Limb (tissue), 2 donors: ENCODE data around the gene CRYAA.
"Not testable (repeated sequence)": the region's sequence is repeated elsewhere in the genome, so short reads cannot be mapped to it uniquely, and the experiment has no call there.

Source experiments
- DNase-seq, 2 donors: peaks; one replicate each; pipeline ENCODE4 v3.0.0-alpha.2; 2016; ENCODE audit errors: extremely low spot score in 2 of 2

Gene CRYAA, protein sequence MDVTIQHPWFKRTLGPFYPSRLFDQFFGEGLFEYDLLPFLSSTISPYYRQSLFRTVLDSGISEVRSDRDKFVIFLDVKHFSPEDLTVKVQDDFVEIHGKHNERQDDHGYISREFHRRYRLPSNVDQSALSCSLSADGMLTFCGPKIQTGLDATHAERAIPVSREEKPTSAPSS

DNA sequence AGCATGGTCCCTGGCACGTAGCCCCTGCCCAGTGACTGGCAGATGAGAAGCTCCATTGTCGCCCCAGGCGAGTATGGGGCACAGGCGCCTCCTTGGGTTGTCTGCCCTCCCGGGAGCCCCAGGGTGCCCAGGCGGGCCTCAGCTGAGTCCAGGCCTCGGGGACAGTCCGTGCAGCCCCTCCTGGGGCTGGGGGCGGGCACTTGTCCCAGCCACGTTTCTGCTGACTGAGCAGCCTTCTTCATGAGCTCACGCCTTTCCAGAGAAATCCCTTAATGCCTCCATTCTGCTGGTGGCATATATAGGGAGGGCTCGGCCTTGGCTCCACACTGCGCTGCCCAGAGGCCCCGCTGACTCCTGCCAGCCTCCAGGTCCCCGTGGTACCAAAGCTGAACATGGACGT is at the start of gene CRYAA:
TSS of gene CRYAA (plus strand) at position 301 of the 400 bp plus-strand sequence. CDS start at position 393, 92 bp downstream.
- not testable (repeated sequence) for DNase-seq

DNA sequence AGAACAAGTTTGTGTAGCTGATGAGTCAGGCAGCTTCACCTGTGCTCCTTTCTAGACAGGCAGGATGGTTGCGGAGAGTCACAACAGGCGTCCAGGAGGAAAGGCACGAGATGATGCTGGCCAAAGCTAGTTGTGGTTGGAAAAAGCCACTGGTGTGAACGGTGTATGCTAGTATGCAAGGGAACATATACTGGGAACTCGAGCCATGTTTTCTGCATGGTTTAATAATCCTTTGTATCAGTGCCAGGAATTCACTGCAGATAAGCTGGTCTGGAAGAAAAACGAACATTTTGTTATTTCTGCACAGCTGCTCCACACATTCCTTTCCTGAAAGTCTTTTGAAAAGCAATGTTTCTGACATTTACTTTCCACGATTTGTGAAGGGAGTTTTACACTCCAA is 38.7 kb upstream of the CRYAA start:
- DNase-seq, result not testable (repeated sequence)

DNA sequence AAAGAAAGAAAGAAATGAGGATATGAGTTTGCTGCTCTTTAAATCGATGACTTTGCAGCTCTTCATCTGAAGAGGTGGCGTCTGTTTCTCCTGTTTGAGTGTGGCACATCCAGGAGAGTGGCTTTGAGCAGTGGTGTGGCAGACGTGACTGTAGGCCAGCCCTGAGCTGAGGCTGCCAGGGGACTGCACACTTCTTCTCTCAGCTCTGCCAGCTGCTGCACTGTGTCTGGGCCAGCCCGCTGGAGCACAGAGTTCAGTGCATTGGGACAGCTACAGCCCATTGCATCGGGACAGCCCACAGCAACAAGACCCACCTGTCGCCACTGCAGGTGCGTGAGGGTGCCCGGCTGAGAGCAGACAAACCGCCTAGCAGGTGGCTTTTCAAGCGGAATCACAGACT is 34.3 kb upstream of the CRYAA start:
- not testable (repeated sequence) for DNase-seq

DNA sequence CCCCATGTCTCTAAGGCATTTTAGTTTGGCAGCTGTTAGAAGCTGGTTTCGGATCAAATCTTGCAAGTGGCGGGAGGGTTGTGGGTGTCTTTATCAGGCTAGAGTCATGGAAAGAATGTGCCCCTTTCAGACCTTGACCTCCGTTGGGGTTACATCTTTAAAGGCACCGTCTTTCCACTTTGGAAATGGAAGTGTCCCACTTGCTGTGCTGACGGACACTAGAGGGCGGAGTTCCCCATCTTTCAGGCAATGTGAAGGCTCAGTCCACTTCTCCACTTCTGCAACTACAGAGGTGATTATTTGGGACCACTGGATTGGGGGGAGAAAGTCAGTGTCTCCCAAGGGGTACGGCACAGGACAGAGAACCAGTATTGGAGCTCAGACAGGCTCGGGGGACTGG is 29.9 kb upstream of the CRYAA start:
- not testable (repeated sequence) for DNase-seq

DNA sequence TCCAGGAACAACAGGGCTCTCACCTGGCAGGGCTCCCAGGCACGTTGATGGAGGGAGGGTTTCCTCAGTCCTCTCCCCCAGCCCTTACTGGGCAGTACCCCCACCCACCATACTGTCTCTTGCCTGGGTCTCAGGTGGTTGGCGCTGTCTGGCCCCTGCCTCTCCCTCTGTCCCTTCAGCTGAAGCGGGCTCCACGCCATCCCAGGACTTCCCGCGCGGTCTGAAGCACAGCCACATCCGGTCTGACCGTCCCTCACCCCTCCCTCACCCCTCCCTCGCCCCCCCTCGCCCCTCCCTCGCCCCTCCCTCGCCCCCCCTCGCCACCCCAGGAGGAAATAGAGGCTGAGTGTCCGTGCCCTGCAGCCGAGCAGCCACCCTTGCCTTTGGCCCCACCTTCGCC is 27.4 kb upstream of the CRYAA start:
- not testable (repeated sequence) for DNase-seq

DNA sequence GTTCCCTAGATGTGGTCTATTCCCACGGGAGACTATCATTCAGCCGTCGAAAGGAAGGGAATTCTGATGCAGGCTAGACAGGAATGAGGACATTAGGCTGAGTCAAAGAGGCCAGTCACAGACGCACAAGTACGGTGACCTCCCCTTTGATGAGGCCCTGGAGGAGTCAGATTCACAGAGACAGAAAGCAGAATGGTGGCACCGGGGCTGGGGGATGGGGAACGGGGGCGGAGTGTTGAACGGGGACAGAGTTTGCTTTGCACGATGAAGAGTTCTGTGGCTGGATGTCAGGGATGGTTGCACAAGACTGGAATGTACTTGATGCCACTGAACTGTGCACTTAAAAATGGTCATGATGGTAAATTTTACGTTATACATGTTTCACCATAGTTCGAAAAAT is 22.2 kb upstream of the CRYAA start:
- DNase-seq, result not testable (repeated sequence)

DNA sequence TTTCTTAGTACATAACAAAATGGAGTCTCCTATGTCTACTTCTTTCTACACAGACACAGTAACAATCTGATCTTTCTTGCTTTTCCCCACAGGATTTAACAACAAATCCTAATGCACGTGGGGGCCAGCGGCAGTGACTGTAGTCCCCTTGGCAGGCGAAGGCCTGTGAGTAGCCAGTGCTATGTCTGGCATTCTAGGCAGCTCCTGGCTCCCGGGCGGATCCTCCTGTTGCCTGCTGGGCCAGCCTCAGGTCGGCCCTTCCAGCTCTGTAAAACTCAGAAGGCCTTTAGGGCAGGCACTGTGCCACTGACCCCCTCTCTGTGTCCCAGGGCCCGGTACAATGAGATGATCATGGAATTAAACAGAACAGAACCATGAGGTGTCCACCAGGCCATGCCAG is 20.8 kb upstream of the CRYAA start:
- not testable (repeated sequence) for DNase-seq

DNA sequence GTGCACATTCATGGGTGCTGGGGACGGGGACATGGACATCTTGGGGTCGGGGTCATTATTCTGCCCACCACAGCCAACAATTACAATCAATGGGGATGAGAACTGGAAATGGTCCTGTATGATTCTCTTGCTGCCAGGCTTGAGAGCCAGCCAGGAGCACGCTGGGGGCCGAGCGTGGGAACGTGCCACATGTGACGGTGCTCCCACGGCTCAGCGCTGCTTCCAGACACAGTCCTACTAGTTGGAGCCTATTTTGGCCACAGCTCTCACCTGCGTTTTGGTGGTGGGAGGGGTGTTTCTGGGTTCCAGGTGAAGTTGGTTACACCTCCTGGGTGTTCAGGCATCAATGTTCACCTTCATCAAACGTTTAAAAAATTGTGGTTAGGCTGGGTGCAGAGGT is 19.5 kb upstream of the CRYAA start:
- not testable (repeated sequence) for DNase-seq

DNA sequence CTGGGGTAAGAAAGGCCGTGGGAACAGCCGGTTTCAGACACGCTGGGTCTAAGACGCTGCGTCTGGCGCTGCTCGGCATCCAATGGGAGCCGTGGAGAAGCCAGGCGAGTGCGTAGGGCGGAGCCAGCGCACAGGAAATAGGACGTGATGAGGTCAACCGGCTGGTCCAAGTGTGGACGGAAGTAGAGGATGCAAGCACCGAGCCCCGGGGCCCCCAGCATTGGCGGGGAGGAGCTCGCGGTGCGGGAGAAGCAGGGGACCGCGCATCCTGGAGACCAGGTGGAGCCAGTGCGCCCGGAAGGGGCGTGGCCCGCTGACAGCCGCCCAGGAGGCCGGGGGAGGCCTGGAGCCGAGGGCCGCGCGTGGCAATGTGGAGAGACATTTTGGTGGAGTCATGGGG is 15.2 kb upstream of the CRYAA start:
- DNase-seq, result not testable (repeated sequence)

DNA sequence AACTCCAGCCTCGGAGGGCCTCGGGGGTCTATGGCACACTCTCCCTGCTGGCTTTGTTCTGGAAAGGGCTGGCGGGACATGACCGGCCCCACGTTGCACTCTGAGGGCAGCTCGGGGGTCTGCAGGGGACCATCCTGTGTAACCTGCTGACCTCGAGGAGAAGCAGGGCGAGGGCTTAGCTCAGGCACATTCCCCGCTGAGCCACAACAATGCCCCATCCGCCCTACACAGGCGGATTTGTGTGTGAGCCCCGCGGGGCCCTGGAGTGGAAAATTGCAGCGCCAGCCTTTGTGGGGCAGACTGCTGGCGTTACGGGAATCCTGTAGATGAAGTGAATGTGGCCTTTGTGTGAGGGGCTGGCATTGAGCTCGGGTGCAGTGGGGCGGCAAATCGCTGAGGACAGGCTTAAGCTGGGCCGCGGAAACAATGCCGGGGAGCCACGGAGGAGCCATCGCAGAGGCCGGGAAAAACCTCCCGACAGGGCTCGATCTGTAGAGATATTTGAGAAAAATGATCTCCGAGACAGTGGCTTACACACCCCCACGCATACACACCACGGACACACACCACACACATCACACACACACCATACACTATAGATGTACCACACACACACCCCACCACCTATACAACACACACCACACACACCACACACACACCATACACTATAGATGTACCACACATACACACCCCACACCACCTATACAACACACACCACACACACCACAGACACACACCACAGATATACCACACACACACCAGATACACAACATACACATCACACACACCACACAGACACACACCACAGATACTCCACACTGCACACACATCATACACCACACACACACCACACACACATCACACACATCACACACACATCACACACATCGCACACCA is 9.3 kb upstream of the CRYAA start:
- peak in 1 of 2 donors; percentile 20 for DNase-seq

DNA sequence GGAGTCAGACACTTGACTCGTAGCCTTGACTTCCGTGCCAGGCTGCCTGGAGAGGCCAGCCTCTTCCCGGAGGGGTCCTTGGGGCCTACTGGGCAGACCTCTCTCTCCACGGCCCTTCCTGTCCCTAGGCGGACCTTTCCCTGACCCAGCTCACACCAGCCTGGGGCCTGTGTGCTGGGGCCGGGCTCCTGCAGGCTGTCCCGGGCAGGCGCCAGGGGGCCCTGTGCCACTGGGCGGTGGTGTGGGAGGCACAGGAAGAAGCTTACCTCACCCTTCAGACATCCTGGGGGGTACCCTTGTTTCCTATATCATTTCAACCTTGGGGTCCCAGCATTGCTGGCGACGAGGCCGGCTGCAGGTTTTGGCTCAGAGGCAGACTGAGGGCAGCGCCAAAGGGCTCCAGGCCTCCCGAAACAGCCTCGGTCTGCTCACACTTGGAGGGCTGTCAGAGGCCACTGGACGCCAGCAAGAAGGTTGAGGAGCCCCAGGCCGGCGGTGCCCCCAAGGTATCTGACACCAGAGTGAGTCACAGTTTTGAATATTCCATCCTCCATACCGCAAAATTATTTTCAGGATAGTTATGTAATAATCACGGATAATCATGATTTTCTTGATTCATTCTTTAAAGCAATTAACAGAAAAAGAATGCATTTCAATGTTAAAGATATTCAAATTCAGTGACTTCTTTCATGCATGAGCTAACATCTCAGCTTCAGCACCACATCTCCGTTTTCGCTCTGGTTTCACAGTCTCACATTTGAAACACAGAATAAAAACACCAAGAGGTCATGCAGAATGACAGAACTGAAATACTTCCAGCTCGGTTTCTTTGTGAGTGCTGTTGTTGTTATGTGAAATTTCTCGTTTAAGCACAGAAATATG is 6.7 kb upstream of the CRYAA start:
- DNase-seq, result not testable (repeated sequence)

DNA sequence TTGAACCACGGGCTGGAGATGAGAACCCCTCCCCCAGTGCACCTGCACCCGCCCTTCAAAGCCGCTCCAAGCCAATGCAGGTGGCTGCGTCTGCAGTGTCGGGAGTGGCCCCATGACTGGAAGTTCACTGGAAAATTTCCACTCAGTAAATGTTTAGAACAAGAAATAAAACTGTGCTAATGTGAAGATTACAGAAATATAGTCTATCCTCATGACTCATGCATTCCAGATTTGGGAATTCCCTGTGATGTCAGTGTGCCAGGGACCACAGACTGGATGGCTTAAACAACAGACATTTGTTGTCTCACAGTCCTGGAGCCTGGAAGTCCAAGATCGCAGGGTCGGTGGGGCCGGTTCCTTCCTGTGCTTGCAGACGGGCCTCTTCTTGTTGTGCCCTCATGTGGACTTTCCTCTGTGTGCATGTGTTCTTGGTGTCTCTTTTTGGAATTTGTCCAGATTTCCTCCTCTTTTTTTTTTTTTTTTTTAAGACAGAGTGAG is 6.1 kb upstream of the CRYAA start:
- DNase-seq, result not testable (repeated sequence)

DNA sequence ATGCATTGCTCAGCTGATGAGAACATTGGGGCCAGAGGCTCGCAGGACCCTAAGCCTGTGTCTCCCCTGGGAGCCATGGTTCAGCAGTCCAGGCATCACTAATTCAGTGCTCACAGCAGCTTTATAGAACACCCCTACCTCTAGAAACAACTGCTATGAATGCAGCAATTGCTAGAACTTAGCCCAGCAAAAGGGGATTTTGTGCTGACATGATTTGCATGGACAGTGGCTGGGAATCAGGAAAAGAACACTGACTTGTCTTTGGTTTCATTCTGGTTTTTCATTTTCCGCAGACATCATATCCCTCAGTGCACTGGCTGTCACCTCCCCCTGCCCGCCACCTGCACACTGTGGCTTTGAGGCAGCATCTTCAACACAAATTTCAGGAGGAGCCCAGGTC is 4.0 kb upstream of the CRYAA start:
- not testable (repeated sequence) for DNase-seq

DNA sequence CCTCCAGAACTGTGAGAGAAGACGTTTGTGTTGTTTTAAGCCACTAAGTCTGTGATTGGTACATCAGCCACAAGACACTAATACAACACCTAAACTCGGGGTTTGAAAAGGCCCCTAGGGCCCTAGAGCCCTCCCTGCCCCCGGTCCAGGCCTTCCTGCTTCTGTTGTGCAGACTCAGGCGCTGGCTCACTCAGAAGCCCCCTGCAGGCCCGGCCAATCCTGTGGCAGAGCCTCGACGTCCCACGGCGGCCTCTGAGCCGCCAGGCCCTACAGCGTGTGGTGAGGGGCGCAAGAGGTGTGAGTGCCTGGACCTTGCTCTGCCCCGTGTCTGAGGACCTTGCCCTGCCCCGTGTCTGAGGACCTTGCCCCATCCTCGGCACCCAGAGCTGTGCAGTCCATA is 3.1 kb upstream of the CRYAA start:
- DNase-seq, result not testable (repeated sequence)

DNA sequence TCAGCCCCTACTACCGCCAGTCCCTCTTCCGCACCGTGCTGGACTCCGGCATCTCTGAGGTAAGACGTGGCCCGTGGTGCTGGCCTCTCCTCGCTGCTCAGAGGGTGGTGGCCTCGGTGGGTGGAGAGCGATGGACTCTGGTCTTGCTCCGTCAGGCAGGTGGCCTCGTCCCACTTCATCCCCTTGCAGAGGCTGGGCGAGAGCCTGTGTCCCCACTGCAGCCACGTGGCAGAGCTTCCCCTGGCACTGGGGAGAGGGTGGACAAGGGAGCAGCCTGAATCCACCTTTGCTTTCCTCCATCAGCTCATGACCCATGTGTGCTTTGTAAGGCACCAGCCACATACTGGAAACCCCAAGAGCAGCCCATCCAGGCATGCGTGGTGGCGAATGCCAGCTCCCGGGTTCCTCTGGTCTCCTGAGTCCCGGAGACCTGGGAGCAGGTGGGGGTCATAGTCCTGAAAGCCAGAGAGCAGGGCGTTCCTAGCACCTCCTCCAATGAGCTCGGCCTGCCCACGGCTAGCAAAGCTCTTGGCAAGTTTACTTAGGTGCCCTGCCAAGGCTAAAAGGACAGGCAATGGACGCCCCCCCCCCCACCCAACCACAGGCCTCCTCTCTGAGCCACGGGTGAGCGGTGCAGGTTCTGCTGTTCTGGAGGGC is 550 bp downstream of the CRYAA start:
- DNase-seq, result not testable (repeated sequence)

DNA sequence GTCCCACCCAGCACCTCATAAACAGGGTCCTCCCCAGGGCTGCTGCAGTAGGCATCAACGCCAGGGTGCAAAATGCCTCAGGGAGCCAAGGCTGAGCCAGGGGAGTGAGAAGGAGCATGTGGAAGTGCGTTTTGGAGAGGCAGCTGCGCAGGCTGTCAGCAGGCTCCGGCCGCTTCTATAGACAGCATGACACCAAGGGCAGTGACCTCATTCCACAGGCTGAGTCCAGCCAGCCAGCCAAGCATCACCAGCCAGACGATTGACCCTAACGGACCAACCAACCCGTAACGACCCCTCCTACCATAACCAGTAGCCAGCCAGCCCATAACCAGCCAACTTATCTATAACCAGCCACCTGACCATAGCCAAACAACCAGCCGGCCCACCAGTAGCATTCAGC is 1.1 kb downstream of the CRYAA start:
- not testable (repeated sequence) for DNase-seq

DNA sequence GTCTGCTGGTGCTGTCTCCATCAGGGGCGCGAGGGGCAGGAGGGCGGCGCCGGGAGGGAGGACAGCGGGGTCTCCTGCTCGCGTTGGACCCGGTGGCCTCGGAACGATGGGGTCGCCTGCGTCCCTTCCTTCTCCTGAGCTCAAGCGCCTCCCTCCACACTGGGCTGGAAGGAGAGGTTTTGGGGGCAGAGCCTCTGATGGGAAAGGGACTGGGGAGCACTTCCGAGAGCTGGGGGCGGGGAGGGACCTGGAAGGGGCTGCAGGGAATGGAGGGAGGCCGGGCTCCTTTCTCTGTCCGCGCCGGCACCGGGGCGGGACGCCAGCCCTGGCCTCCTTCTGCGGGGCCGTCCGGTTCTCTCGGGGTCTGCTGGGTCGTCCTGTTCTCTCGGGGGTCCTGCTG is 4.0 kb downstream of the CRYAA start:
- DNase-seq, result not testable (repeated sequence)

DNA sequence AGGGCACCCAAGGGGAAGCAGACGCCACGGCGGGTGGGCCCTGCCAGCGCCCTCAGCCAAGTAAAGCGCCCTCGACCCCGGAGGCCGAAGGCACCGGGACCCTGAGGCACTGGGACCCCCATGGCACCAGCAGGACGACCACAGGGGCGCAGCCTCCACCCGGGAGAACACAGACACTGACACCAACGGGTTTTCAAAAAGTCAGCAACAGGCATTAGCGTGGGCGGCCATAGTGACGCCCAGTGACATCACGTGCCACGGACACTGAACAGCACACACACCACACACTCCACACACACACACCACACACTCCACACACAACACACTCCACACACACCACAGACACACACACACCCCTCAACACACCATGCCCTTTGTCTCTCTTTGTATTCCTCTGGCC is 4.6 kb downstream of the CRYAA start:
- DNase-seq, result not testable (repeated sequence)

DNA sequence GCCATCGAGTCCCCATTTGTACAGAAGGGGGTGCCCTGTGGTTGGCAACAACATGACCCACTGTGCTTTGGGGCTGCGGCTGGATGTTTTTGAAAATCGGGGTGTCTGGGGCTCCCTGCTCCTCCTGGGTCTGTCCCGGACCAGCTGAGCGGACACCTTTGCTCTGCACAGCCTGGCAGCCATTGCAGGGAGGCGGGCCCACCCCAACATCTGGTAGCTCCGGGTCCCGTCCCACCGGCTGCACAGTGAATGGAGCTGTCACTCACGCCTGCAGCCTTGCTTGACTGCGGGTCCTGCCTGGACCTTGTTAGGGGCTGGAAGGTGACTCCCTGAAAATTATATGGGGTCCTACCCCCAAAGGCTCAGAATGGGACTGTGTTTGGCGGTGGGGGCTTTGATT is 5.1 kb downstream of the CRYAA start:
- not testable (repeated sequence) for DNase-seq

DNA sequence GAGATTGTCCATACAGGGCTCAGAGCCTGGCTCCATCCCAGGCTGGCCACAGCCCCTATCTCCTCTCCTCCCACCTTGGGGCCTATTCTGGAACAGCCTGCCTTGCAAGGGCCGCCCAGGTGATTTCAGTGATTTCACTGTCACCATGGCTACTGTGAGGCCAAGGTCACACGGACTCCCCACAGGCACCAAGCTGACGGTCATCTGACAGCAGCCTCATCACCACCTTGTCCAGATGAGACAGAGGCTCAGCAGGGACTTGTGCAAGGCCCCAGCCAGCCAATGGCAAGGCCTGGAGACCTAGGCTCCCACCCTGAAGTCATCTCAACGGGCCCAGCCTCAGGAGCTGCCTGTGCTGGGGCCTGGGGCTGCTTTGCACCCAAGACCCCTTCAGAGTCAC is 6.2 kb downstream of the CRYAA start:
- DNase-seq, result not testable (repeated sequence)

DNA sequence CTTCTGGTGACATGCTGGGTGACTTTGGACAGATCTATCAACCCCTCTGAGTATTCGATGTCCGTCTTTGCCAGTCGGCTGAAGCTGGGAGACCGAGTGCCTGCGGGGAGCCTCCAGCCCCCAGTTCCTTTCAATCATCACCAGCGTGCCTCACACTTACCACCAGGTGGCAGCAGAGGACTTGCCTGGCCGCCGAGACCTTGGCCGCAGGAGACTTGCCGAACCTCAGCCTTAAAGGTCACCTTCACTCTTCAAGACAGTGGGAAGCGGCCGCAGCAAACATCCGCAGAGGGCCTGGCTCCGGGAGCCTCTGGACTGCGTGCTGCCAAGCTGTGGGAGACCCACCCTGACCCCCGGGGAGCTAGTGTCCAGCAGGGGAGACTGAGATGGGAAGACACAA is 7.8 kb downstream of the CRYAA start:
- not testable (repeated sequence) for DNase-seq
